WI38 (cell line): ENCODE measurements around the gene ASPHD2.
"Not testable (repeated sequence)": the region's sequence is repeated elsewhere in the genome, so short reads cannot be mapped to it uniquely, and the experiment has no call there.

Experiments
- H3K4me3 ChIP-seq: 2 replicates; pipeline ENCODE4 v1.5.1; 2011; ENCODE audit warnings: low read depth, mild to moderate bottlenecking, control low read depth, low read length
- TF ChIP-seq, protein P1 (sequence below): IDR thresholded peaks from 2 replicates; pipeline ENCODE4 v1.5.1; 2012; ENCODE audit warnings: low read depth, mild to moderate bottlenecking, control low read depth, low read length

ASPHD2 gene

DNA sequence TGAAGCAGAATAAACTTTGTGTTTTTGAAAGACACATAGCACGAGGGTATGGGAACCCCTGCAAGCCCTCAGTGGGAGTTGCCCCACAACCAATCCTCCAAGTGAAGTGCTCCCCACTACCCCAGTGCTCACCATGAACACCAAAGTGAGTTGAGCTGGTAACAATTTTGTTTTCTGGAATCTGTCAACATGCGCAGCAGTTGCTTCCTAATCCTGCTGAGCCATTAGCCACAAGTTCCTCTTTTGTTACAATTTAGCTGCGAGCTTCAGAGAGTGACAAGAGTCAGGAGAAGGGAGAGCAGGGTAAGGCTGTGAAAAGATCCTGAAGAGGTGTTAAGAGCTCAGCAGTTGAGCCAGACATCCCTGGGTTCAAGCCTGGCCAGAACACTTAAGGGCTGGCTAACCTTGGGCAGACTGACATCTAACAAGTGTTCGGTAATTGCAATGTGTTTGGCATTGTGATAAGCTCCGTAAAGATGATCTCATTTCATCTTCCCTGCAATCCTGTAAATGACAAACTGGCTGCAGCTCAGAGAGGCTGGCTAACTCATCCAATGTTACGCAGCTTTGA lies 24.1 kb upstream of the ASPHD2 start:
- H3K4me3 ChIP-seq = no peak overlapping the region
- TF ChIP-seq, protein P1, sequence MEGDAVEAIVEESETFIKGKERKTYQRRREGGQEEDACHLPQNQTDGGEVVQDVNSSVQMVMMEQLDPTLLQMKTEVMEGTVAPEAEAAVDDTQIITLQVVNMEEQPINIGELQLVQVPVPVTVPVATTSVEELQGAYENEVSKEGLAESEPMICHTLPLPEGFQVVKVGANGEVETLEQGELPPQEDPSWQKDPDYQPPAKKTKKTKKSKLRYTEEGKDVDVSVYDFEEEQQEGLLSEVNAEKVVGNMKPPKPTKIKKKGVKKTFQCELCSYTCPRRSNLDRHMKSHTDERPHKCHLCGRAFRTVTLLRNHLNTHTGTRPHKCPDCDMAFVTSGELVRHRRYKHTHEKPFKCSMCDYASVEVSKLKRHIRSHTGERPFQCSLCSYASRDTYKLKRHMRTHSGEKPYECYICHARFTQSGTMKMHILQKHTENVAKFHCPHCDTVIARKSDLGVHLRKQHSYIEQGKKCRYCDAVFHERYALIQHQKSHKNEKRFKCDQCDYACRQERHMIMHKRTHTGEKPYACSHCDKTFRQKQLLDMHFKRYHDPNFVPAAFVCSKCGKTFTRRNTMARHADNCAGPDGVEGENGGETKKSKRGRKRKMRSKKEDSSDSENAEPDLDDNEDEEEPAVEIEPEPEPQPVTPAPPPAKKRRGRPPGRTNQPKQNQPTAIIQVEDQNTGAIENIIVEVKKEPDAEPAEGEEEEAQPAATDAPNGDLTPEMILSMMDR = no peak

DNA sequence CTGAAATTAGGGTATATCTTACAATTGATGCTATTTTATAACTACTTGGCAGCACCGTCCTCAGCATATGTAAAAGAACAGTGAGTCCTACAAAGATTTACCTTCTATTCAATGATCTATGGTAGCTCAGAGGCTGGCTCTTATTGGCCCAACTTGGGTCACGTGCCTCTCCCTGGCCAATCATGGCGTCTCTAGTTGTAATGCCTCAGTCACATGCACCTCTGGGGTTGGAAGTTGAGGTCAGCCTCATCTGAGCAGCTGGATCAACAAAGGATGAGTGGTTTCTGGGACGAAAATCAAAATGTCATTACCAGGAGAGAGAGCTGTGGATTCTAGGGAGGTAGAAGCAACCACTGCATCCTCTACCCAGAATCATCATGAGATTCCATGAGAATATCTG lies 22.9 kb upstream of the ASPHD2 start:
- TF ChIP-seq, protein P1 = no peak
- no peak overlapping the region for H3K4me3 ChIP-seq

GRCh38 chr22:26408562-26409220 lies 20.4 kb upstream of the ASPHD2 start:
- H3K4me3 ChIP-seq = not testable (repeated sequence)

- H3K4me3 ChIP-seq = no peak overlapping the region
- TF ChIP-seq, protein P1 = no peak
These were observed 19.2 kb upstream of the ASPHD2 start for GRCh38 chr22:26409719-26410335.

DNA sequence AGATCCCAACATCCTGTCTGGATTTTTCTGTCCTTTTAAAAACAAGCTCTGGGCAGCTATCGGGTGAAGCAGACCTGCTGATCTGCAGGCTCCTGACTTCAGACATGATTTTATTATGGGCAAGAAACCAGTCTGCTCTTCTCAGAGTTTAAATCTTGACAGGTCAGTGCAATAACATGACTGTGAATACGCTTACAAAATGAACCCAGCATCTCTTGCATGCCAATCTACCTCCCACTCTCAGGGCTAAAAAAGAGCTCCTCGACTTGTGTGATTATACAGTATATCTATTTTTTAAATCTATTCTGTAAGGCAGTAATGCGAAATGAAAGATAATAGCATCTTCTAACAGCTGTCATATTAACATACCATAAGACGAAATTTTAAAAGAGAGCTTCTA lies 18.7 kb upstream of the ASPHD2 start:
- no peak overlapping the region for H3K4me3 ChIP-seq
- TF ChIP-seq, protein P1 = no peak

- H3K4me3 ChIP-seq = no peak overlapping the region
- TF ChIP-seq, protein P1 = no peak
These were observed 14.7 kb upstream of the ASPHD2 start for GRCh38 chr22:26414347-26414746.

DNA sequence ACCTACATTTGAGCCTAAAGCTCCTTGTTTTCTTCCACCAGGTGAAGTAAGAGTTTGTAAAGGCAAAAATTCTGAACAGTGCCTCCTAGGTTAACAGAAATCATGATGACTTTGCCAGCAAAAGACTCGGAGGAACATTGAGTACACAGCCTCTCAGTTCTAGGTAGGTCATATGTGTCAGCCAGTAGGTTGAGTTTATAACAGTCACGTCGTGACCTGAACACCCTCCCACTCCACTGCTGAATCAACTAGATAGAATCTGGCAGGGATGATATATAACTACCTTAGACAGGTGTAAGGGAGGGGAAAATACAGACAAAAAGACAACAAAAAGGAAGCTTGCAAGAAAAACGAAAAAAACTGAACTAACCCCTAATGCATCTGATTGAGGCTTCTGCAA lies 12.8 kb upstream of the ASPHD2 start:
- TF ChIP-seq, protein P1 = no peak

More for the DNA sequence above, 12.8 kb upstream of the ASPHD2 start:
- H3K4me3 ChIP-seq = no peak overlapping the region
